Fibroblast of villous mesenchyme (primary cell): ENCODE results near the gene MZF1. TPM values are rescaled to one million over a fixed set of nuclear protein-coding genes. Genes with fewer than 3 reads are reported as not detected.
"Not testable (repeated sequence)": the region's sequence is repeated elsewhere in the genome, so short reads cannot be mapped to it uniquely, and the experiment has no call there.

ENCODE experiments used
- DNase-seq: peaks from one replicate; pipeline ENCODE4 v3.0.0-alpha.2; 2010; ENCODE audit warnings: low read depth
- H3K4me3 ChIP-seq: 2 replicates; pipeline ENCODE4 v1.5.1; 2011; ENCODE audit warnings: low read depth, mild to moderate bottlenecking, low read length
- total RNA-seq: library from RNA; depleted of rRNA; stranded (reverse); fragments of >200 nt; gene quantifications from 2 replicates; pipeline ENCODE4 v1.2.3, GENCODE V29; 2012
- TF ChIP-seq, protein P1 (sequence below): IDR thresholded peaks from 2 replicates; pipeline ENCODE4 v1.5.1; 2012; ENCODE audit warnings: low read depth, mild to moderate bottlenecking, low read length; ENCODE audit not compliant: insufficient read depth

MZF1 gene
- total RNA-seq, 1 donor: 15.5 TPM

DNA sequence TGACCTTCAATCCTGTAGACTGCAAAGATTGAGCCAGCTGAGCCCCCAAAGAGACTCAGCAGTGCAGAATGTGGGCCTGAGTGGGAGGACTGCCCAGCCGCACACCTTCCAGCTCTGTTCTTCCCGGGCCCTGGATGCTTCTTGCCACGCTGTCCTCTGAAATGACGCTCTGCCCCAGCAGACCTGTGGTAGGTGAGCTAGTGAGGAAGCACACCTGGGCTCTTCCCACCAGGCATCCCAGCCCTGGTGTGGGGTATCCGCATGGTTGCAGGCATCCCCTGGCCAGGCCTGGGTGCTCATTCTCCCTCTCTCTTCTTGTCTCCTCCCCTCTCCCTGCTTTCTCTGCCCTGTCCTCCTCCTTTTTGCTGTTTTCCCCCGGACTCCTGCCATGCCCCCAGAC lies 9.8 kb upstream of the MZF1 start:
- no peak overlapping the region for H3K4me3 ChIP-seq
- TF ChIP-seq, protein P1, sequence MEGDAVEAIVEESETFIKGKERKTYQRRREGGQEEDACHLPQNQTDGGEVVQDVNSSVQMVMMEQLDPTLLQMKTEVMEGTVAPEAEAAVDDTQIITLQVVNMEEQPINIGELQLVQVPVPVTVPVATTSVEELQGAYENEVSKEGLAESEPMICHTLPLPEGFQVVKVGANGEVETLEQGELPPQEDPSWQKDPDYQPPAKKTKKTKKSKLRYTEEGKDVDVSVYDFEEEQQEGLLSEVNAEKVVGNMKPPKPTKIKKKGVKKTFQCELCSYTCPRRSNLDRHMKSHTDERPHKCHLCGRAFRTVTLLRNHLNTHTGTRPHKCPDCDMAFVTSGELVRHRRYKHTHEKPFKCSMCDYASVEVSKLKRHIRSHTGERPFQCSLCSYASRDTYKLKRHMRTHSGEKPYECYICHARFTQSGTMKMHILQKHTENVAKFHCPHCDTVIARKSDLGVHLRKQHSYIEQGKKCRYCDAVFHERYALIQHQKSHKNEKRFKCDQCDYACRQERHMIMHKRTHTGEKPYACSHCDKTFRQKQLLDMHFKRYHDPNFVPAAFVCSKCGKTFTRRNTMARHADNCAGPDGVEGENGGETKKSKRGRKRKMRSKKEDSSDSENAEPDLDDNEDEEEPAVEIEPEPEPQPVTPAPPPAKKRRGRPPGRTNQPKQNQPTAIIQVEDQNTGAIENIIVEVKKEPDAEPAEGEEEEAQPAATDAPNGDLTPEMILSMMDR: no peak
- DNase-seq: no peak

DNA sequence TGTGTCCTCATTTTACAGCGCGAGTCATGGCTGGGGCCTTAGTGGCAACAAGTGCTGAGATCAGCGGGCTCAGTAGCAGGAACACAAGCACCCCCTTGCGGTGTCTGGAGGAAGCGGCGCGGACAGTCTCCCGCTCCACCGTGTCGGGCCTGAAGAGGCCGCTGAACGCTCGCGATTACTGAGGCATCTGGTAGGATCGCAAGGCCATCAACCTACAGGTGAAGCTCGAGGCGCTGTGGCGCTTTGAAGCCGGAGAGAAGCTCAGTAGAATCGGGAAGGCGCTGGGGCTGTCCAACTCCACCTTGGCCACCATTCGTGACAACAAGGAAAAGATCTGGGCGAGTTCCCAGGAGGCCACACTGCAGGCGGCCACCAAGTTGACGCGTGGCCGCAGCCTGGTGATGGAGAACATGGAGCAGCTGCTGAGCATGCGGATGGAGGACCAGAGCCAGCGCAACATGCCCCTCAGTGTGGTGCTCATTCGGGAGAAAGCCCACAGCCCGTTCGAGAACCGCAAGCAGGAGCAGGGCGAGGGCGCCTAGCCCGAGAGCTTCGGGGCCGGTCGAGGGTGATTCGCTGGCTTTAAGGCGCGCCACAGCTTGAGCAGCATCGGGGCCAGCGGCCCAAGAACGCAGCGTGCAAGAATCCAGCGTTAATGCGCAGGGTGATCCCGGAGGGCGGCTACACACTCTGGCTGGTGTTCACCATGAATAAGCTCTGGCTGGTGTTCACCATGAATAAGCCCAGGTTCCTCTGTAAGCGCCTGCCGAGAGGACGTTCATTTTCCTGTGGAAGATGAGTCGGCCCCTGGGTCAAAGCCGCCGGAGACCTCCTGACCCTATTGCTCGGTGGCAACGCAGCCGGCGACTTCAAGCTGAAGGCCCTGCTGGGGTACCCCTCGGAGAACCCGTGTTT lies 8.3 kb upstream of the MZF1 start:
- no peak overlapping the region for H3K4me3 ChIP-seq
- DNase-seq: peak; percentile 96
- TF ChIP-seq, protein P1: peak; percentile 99

DNA sequence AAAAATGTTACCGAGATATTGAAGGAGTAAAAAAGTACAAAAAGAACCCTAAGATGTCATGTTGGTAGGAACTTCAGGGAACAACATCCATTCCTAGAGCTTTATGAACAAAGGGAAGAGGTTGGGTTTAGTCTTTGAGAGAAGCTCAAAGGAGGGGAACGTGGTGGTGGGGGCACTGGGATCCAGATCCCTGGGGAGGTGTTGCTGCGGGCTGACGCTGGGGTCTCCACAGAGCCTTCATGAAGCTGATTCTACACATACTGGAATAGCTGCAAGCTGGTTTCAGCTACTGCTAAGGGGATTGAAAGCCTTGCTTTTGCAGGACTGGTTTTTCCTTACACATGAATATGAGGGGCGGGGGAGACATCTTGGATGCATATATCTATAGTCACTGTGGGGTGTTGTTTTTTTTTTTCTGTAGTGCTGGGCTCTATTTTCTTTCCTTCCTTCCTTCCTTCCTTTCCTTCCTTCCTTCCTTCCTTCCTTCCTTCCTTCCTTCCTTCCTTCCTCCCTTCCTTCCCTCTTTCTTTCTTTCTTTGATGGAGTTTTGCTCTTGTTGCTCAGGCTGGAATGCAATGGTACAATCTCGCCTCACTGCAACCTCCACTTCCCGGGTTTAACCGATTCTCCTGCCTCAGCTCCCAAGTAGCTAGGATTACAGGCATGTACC lies 6.5 kb upstream of the MZF1 start:
- H3K4me3 ChIP-seq: no peak overlapping the region
- TF ChIP-seq, protein P1: no peak
- no peak for DNase-seq

DNA sequence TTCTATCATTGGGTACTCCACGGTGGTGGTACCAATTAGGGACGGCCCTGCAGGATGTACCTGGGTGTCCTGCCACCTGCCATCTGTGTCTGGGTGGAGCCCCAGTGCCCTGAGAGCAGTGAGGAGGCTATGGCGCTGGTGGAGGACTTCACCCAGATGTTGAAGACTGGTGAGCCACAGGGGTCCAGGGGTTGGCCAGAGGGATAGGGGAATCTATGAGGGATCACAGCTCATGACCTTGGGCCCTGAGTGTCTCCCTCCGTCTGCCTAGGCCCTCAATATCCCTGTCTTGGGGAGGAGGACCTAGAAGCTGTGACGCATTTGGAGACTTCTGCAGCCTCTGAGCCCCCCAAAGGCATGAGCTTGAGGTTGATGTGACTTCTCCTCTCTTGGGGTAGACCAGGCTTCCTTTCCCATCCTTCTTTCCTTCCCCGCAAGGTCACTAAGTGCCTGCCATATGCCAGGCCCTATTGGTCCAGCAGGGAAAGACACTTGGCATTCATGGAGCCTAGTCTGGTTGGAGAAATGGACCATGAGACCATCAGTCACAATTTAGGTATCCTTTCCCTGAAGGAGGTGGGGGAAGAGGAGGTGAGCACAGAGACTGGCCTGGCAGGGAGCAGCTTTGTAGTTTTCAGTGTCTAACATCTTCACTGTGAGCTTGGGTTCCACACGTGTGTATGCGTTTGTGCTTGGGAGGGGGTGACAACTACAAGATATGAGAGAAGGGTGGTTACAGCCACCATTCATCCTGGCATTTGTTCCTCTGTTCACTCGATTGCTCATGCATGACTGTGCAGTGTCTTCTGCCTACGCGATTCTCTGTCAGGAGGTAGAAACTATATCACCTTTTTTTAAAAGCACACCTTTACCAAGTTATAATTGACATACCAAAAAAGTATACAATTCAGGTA lies 5.1 kb upstream of the MZF1 start:
- no peak overlapping the region for H3K4me3 ChIP-seq
- DNase-seq: no peak
- TF ChIP-seq, protein P1: no peak

DNA sequence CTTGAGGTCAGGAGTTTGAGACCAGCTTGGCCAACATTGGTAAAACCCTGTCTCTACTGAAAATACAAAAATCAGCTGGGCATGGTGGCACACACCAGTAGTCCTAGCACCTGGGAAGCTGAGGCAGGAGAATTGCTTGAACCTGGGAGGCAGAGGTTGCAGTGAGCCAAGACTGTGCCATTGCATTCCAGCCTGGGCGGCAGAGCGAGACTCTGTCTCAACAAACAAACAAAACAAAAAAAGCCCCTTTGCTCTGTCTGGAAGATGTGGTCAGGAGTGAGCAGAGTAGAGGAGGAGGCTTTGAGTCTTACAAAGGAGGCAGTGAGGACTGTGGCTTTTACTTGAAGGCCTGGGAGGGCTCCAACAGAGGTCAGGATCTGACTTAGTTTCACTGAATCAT lies 4.4 kb upstream of the MZF1 start:
- H3K4me3 ChIP-seq, DNase-seq: not testable (repeated sequence)

DNA sequence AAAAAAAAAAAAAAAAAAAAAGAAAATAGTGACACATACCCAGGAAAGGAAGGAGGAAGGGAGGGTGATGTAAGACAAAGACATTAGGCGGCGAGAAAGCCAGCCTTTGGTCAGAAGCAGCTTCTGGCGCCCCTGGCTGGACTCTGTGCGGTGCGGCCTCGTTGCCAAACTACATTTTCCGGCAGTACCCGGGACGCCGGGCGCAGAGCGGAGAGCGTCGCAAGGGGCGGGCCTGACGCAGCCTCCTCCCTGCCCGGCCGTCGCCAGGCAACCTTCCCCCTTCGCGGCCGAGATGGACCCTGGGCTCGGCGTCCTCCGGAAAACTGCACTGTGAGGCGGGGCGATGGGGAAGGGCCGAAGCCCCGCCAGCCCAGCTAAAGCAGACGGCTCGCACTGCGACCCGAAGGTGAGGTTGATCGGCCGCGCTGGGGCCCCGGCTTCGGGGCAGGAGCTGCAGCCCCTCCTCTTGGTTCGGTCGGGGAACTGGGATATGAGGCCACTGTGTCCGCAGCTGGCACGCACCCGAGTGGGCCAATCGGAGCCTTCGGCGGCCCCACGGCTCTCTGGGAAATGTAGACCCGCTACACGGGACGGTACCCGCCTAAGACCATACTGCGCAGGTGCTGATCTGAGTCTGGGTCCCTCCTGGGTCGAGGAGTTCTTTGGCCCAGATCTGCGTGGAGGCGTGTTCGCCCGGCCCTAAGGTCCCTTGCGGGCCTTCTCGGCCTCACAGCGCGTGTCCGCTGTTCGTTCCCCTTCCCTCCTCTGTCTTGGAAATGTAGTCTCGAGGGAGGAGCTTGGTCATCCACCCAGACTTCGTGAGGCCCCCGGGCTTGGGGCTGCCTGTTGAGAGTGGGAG lies 2.3 kb upstream of the MZF1 start:
- DNase-seq: peak; percentile 90
- TF ChIP-seq, protein P1: no peak
- H3K4me3 ChIP-seq: peak overlapping the region; percentile 85
